Psoas muscle (tissue), 8 donors: ENCODE data around the gene KIF6. TPM values are rescaled to one million over a fixed set of nuclear protein-coding genes. Genes with fewer than 3 reads are reported as not detected.
A peak's percentile ranks its signal among the peaks of the same experiment; 100 is the strongest.

Experiments
- ATAC-seq, 4 donors: fragments of 200-7000 bp; cut with Tn5 transposase; one replicate each; pipeline ENCODE4 v1.9.1; 2020; ENCODE audit warnings: moderate library complexity in 3 of 4, mild to moderate bottlenecking in 2 of 4
- DNase-seq, 2 donors: peaks; one replicate each; pipeline ENCODE4 v3.0.0-alpha.2; 2020
- H3K27ac ChIP-seq: fragments of 200-600 bp; one replicate; pipeline ENCODE4 v1.8.0; 2022
- H3K27me3 ChIP-seq, 3 donors: fragments of 200-600 bp in 1 of 3; one replicate each; pipeline versions ENCODE4 v1.6.1 to v1.8.0; 2013 to 2022; ENCODE audit warnings: low read length in 2 of 3, mild to moderate bottlenecking in 2 of 3, moderate library complexity in 1 of 3; ENCODE audit not compliant: insufficient read depth in 3 of 3
- H3K36me3 ChIP-seq, 2 donors: fragments of 200-600 bp in 1 of 2; one replicate each; pipeline versions ENCODE4 v1.6.1 to v1.8.0; 2013 to 2022; ENCODE audit warnings: low read depth in 1 of 2, mild to moderate bottlenecking in 1 of 2, moderate library complexity in 1 of 2; ENCODE audit not compliant: insufficient read depth in 1 of 2
- H3K4me1 ChIP-seq: fragments of 200-600 bp; one replicate; pipeline ENCODE4 v1.8.0; 2022
- H3K4me3 ChIP-seq: fragments of 200-600 bp; one replicate; pipeline ENCODE4 v1.8.0; 2022; ENCODE audit warnings: mild to moderate bottlenecking
- H3K9me3 ChIP-seq: fragments of 200-600 bp; one replicate; pipeline ENCODE4 v1.8.0; 2022
- WGBS, 3 donors: extraction: QIAGEN DNeasy Blood & Tissue Kit; methylation state at CpG; one replicate each; pipeline versions ENCODE4 v1.1.6 to v1.1.7; 2013; 5-methylcytosine and 5-hydroxymethylcytosine counted together
- intact Hi-C, 2 donors: fragments of 100-400 bp; cut with DNase I; formaldehyde crosslinking; loops; one replicate each; pipeline versions ENCODE4 v1.11.0 to v1.14.2; 2022
- polyA plus RNA-seq, 3 donors: library from polyadenylated mRNA; stranded (reverse); fragments of 200-250 nt; gene quantifications; one replicate each; pipeline ENCODE4 v1.2.3, GENCODE V29; 2013
- total RNA-seq, 4 donors: library from RNA; stranded (reverse); fragmentation: NEBNext Ultra II Directional in 2 of 4; extraction: Animal tissue kit (Norgen Biotek cat#: 25700) in 2 of 4; gene quantifications; one replicate each; pipeline versions ENCODE4 v1.2.1 to v1.2.4, GENCODE V29; 2021 to 2023
- TF ChIP-seq, protein P1 (sequence below): fragments of 200-600 bp; IDR thresholded peaks from one replicate; pipeline ENCODE4 v1.8.0; 2022; ENCODE audit warnings: antibody characterized with exemption
- donor health status: healthy with polysubstance abuse.
- donor health status: DM: no; HTN: no; CAD: no; lungs with moderate emphysema.
- donor health status: Bipolar disorder and iron deficiency.
- donor health status: healthy.
- donor health status: DM: yes; HTN: yes; CAD: no.
- donor health status: DM: no; HTN: no; CAD: no.
- donor health status: DM: no; HTN: no; CAD: no.
- donor health status: DM: yes; HTN: yes; CAD: no.

The KIF6 gene
- total and polyA plus RNA-seq, 7 donors: 0.03 to 0.17 (median 0.09) TPM; not detected in 2

DNA sequence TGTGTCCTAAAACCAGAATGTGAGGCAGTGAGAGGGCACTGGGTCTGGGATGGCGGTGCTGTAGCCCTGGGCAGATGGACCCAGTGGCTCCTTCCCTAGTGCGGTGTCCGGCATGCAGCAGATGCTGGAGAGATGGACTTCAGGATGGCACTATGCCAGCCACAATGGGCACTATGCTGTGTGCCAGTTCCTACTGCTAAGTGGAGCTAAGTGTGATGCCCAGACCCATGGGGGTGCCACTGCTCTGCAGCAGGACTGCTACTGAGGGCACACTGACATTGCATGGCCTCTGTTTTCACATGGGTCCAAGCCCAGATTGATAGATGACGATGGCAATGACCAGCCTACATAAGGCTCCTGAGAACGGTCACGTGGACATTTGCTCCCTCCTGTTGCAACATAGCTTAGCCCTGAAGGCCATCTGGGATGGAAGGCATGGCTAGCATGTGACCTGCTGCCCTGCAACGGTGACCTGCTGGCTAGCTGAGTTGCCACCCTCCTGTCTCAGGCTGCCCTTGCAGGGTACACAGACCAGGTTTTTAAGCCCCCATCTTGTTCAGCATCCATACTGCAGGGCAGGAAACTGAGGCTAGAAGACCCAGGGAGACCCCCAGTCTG, 371.4 kb downstream of the KIF6 start:
- ATAC-seq: no peak
- 74 to 80% (median 75%) methylated on average over 7 of the region's 7 CpGs for WGBS, 3 donors

DNA sequence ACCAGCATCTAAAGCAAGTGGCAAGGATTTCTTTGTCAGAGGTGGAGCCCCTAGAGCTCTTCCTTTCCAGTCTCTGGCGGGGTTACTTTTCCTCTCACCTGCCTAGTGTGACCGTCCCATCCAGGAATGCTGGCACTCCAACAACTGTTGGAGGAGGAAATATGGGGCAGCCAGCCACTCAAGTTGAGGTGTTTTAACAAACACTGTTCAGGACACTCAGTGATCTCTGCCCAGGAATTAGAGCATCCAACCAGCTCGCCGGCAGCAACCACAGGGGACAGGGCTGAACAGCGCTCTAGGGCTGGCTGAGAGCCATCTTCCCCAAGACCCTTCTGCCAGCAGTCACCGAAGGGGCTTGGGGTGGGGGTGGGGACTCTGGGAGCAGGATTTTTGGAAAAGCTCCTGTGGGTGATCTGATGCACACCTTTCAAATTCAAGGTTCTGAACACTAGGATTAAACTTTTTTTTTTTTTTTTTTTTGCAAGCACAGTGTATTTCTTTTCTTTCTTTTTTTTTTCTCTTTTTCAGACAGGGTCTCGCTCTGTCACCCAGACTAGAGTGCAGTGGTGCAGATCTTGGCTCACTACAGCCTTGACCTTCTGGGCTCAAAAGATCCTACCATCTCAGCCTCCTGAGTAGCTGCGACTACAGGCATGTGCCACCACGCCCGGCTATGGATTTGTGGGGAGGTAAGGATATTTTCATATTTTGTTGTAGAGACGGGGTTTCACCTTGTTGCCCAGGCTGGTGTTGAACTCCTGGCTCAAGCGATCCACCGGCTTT, 374.3 kb downstream of the KIF6 start:
- Histone ChIP-seq H3K27me3 (no peaks in the 10 kb centered on the region), H3K36me3 (no peaks in the 10 kb centered on the region), H3K4me1 (no peaks in the 10 kb centered on the region), H3K9me3 (no peaks in the 10 kb centered on the region), H3K27ac (no peak overlapping the region), H3K4me3 (no peak overlapping the region)
- TF ChIP-seq, protein P1, sequence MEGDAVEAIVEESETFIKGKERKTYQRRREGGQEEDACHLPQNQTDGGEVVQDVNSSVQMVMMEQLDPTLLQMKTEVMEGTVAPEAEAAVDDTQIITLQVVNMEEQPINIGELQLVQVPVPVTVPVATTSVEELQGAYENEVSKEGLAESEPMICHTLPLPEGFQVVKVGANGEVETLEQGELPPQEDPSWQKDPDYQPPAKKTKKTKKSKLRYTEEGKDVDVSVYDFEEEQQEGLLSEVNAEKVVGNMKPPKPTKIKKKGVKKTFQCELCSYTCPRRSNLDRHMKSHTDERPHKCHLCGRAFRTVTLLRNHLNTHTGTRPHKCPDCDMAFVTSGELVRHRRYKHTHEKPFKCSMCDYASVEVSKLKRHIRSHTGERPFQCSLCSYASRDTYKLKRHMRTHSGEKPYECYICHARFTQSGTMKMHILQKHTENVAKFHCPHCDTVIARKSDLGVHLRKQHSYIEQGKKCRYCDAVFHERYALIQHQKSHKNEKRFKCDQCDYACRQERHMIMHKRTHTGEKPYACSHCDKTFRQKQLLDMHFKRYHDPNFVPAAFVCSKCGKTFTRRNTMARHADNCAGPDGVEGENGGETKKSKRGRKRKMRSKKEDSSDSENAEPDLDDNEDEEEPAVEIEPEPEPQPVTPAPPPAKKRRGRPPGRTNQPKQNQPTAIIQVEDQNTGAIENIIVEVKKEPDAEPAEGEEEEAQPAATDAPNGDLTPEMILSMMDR: no peak
- ATAC-seq (no peak), DNase-seq (no peak)
- intact Hi-C loops: loop anchor here in 1 of 2 donors (5.0 kb wide), 1 partner anchor 536 kb away; no protein-coding TSS in a partner anchor
- WGBS, 3 donors: 76 to 81% (median 79%) methylated on average over 13 of the region's 13 CpGs

More for the DNA sequence above, 371.4 kb downstream of the KIF6 start:
- Histone ChIP-seq H3K4me3 (no peak overlapping the region), H3K4me1 (no peaks in the 10 kb centered on the region), H3K27me3 (no peaks in the 10 kb centered on the region), H3K9me3 (no peaks in the 10 kb centered on the region), H3K36me3 (no peaks in the 10 kb centered on the region), H3K27ac (no peak overlapping the region)
- TF ChIP-seq, protein P1: no peak
- DNase-seq: no peak
- intact Hi-C loops: loop anchor here in 1 of 2 donors (5.0 kb wide), 1 partner anchor 533 kb away; no protein-coding TSS in a partner anchor

DNA sequence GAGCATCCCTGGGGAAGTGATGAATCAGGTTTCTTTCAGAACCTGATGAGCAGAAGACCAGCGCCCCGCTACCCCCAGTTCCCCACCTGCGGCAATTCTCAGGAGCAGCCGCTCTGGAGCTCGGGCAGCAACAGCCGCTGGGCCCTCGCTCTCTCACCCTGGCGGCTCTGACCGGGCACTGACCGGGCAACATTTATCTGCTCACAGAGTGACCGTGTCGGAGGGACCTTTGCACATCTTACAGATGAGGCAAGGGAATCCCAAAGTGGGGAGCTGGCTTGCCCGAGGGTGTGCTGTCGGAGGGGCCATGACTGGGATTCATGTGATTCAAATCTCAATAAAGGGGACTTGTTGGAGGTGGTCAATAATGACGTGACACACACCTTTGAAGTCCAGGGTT, 376.5 kb downstream of the KIF6 start:
- Histone ChIP-seq H3K36me3 (no peaks in the 10 kb centered on the region), H3K4me1 (no peaks in the 10 kb centered on the region), H3K9me3 (no peaks in the 10 kb centered on the region), H3K4me3 (no peak overlapping the region), H3K27ac (no peak overlapping the region), H3K27me3 (no peaks in the 10 kb centered on the region)
- no peak for ATAC-seq
- TF ChIP-seq, protein P1: no peak
- intact Hi-C loops: loop anchor here in 1 of 2 donors (10.0 kb wide), 2 partner anchors 956 to 1686 kb away; partner anchors contain the start of gene UNC5CL
- 92 to 94% (median 92%) methylated on average over 15 of the region's 15 CpGs for WGBS, 3 donors
- no peak for DNase-seq

DNA sequence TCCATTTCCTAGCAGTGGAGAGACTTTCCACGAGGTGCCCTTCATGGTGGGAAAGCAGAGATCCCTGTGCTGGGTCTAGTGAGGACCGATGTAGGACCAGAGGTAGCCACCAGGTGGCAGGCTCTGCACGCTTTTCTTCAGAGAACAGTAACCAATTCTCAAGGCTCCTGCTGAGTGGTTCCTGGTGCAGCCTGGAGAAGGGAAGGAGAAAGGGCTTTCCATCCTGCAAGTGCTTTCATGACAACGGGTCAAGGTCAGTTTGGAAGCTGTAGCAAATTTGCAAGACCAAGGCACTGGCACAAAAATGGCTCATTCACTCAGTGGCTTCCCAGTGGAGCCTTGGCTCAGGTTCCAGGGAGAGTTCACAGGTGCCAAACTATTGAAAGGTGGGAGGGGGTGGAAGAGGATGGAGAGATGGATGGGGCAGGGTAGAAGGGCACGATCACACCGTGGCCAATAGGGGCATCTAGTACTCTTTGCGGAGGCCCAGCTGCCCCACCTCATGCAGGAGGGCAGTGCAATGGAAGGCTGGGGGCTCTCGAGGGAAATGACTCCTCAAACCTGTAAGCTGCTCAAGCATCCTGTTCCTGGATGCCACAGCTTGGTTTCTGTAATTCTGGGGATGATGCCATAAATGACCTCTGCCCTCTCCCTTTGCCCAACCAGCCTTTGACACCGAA, 377.2 kb downstream of the KIF6 start:
- intact Hi-C loops: loop anchor here in 1 of 2 donors (10.0 kb wide), 2 partner anchors 957 to 1687 kb away; partner anchors contain the start of gene UNC5CL
- TF ChIP-seq, protein P1: peak; percentile 82

More for the DNA sequence above, 377.2 kb downstream of the KIF6 start:
- Histone ChIP-seq H3K9me3 (no peaks in the 10 kb centered on the region), H3K27me3 (no peaks in the 10 kb centered on the region), H3K36me3 (no peaks in the 10 kb centered on the region), H3K4me3 (no peak overlapping the region), H3K4me1 (no peaks in the 10 kb centered on the region), H3K27ac (no peak overlapping the region)
- DNase-seq: peak; percentile 70 to 78
- 40 to 42% (median 41%) methylated on average over 9 of the region's 9 CpGs for WGBS, 3 donors
- ATAC-seq: peak; percentile 83 to 86 (median 84)
